HG03097 (cell line): ENCODE measurements around the gene OR10A2.
"Not testable (repeated sequence)": the region's sequence is repeated elsewhere in the genome, so short reads cannot be mapped to it uniquely, and the experiment has no call there.

Experiments used
- ATAC-seq: cut with Tn5 transposase; IDR thresholded peaks from one replicate; pipeline ENCODE4 v1.9.1; 2021; ENCODE audit not compliant: unreplicated experiment, low FRiP score

Gene OR10A2

GRCh38 chr11:6882751-6883150 lies 19.9 kb downstream of the OR10A2 start:
- ATAC-seq: no peak

- not testable (repeated sequence) for ATAC-seq
These were observed 24.9 kb downstream of the OR10A2 start for GRCh38 chr11:6887711-6888110.

DNA sequence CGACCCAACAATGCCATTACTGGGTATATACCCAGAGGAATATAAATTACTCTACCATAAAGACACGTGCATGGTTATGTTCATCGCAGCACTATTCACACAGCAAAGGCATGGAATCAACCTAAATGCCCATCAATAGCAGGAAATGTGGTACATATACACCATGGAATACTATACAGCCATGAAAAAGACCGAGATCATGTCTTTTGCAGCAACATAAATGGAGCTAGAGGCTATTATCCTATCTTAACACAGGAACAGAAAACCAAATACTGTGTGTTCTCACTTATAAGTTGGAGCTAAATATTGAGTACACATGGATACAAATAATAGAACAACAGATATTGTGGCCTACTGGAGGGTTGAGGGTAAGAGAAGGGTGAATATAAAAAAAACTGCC lies 26.0 kb downstream of the OR10A2 start:
- ATAC-seq: no peak

GRCh38 chr11:6889835-6890234 lies 27.0 kb downstream of the OR10A2 start:
- ATAC-seq: no peak

DNA sequence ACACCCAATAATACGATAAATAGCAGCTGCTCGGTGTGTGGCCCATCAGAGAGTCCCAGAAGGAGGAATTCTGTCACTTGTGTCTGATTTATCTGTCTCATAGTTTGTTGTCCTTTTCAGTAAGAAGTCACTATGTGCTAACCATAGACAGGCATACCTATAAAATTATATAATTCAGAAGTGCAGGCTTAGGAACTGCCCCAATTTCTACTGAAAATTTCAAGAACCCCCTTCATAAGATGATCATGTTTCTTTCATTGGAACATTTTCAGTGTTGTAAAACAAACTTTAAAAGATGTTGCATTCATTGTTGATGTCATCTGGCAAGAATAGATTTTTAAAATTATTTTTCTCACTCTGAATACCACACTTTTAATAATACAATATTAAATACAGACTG lies 29.5 kb downstream of the OR10A2 start, which contains the start of gene OR2D2:
OR2D2 (minus strand) TSS at position 101 of the 400 bp plus-strand sequence; CDS start at position 101, 0 bp downstream.
- ATAC-seq: no peak

DNA sequence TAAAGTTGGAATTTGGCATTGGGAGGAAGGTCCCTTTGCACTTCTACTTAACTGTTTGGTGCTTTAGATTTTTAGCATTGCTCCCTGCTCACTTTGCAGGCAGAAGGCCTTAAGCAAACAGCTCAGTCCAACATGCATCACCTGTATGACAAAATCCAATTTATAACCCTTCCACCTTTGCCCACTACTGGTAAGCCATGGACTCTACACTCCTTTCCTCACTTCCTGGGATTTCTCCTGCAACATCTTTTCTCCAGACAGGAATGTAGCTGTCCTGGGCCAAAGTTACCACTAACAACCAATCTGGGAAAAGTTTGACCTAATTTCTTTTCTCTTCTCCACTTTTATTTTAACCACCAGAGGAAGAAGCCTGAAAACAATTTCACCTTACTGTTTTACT lies 31.2 kb downstream of the OR10A2 start:
- ATAC-seq: no peak

DNA sequence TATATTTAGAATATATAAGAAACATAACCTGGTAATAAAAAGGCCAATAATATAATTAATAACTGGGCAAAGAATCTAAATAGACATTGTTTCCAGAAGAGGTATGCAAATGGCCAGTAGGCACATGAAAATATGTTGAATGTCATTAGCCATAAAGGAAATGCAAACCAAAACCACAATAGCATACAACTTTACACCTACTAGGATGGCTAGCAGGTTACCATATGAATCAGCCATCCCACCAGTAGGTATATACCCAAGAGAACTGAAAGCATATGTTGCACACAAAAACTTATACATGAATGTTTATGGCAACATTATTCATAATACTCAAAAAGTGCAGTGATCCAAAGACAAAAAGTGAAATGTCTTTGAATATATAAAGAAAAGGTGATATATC lies 32.2 kb downstream of the OR10A2 start:
- peak; percentile 90 for ATAC-seq

- no peak for ATAC-seq
These were observed 36.1 kb downstream of the OR10A2 start for GRCh38 chr11:6898911-6899310.

GRCh38 chr11:6900327-6900999 lies 37.6 kb downstream of the OR10A2 start:
- ATAC-seq: no peak

DNA sequence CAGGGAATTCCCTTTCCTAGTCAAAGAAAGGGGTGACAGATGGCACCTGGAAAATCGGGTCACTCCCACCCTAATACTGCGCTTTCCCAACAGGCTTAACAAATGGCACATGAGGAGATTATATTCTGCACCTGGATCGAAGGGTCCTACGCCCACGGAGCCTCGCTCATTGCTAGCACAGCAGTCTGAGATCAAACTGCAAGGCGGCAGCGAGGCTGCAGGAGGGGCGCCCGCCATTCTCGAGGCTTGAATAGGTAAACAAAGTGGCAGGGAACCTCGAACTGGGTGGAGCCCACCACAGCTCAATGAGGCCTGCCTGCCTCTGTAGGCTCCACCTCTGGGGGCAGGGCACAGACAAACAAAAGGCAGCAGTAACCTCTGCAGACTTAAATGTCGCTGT lies 41.9 kb downstream of the OR10A2 start:
- not testable (repeated sequence) for ATAC-seq

GRCh38 chr11:6911378-6911777 lies 48.5 kb downstream of the OR10A2 start:
- no peak for ATAC-seq

DNA sequence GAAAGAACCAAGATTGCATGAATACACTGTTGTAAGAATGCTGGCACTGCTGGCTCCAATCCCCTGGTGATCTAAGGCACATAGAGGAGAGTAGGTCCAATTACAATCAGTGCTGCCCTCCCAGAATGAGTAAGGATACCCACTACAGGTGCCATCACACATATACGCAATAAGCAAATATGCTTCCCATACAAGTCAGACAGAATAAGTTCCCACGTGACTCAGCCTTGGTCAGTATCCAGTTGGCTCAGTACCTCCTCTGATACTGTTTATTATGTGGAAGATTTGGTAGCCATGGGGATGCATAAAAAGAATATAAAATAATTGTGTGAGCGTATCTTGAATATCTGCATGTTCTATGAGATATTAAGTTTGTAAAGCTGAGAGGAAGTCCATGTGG lies 49.1 kb downstream of the OR10A2 start:
- no peak for ATAC-seq

GRCh38 chr11:6919698-6920097 lies 56.8 kb downstream of the OR10A2 start:
- no peak for ATAC-seq

- ATAC-seq: no peak
These were observed 57.8 kb downstream of the OR10A2 start, which contains the start of gene OR2D3 for GRCh38 chr11:6920702-6921101. OR2D3 (plus strand) TSS chr11:6921002; CDS start chr11:6921002, 0 bp downstream.
